DOHH2 (cell line): ENCODE data around the gene ALX3.

Experiments
- H3F3A ChIP-seq: fragments of 200-600 bp; sonication (generic), shearing (Covaris generic); 2 replicates; pipeline ENCODE4 v1.6.0; 2016; ENCODE audit warnings: antibody characterized with exemption, mild to moderate bottlenecking; ENCODE audit not compliant: control insufficient read depth, insufficient read depth
- H3K27ac ChIP-seq: fragments of 200-600 bp; sonication (generic); 2 replicates; pipeline ENCODE4 v1.5.1; 2014; ENCODE audit warnings: low read depth, mild to moderate bottlenecking, low read length, moderate library complexity
- H3K27me3 ChIP-seq: fragments of 200-600 bp; sonication (generic); 2 replicates; pipeline ENCODE4 v1.6.1; 2014; ENCODE audit warnings: mild to moderate bottlenecking, low read length, mixed read lengths; ENCODE audit not compliant: control insufficient read depth
- H3K36me3 ChIP-seq: fragments of 200-600 bp; sonication (generic); 2 replicates; pipeline ENCODE4 v1.6.1; 2014; ENCODE audit warnings: mild to moderate bottlenecking, low read length, moderate library complexity, mixed read lengths; ENCODE audit not compliant: control insufficient read depth
- H3K4me1 ChIP-seq: fragments of 200-600 bp; sonication (generic); 2 replicates; pipeline ENCODE4 v1.6.1; 2014; ENCODE audit warnings: mild to moderate bottlenecking, low read length, mixed read lengths; ENCODE audit not compliant: control insufficient read depth
- H3K4me2 ChIP-seq: fragments of 200-600 bp; sonication (generic); 2 replicates; pipeline ENCODE4 v1.6.0; 2014; ENCODE audit warnings: mild to moderate bottlenecking, low read length, moderate library complexity
- H3K4me3 ChIP-seq: fragments of 200-600 bp; sonication (generic); 2 replicates; pipeline ENCODE4 v1.5.1; 2014; ENCODE audit warnings: mild to moderate bottlenecking, low read length, mixed read lengths
- H3K79me2 ChIP-seq: fragments of 200-600 bp; sonication (generic); 2 replicates; pipeline ENCODE4 v1.6.1; 2014; ENCODE audit warnings: mild to moderate bottlenecking, low read length, mixed read lengths; ENCODE audit not compliant: control insufficient read depth
- H3K9me2 ChIP-seq: fragments of 200-600 bp; sonication (generic); replicated peaks from 2 replicates; pipeline ENCODE4 v1.6.1; 2014; ENCODE audit warnings: mild to moderate bottlenecking, low read length, mixed read lengths; ENCODE audit not compliant: control insufficient read depth
- H3K9me3 ChIP-seq: fragments of 200-600 bp; sonication (generic); 2 replicates; pipeline ENCODE4 v1.6.1; 2014; ENCODE audit warnings: antibody characterized with exemption, low read length, mixed read lengths; ENCODE audit not compliant: control insufficient read depth, insufficient read depth
- H4K20me1 ChIP-seq: fragments of 200-600 bp; sonication (generic); 2 replicates; pipeline ENCODE4 v1.6.0; 2014; ENCODE audit warnings: low read depth, mild to moderate bottlenecking, antibody characterized with exemption, low read length, moderate library complexity; ENCODE audit not compliant: control insufficient read depth, insufficient read depth
- CTCF ChIP-seq: fragments of 200-600 bp; sonication (generic); IDR thresholded peaks from one replicate; pipeline ENCODE4 v1.5.1; 2014; ENCODE audit warnings: antibody characterized with exemption, mild to moderate bottlenecking, low read depth, low read length; ENCODE audit not compliant: poor library complexity, severe bottlenecking
- EZH2phosphoT487 ChIP-seq: fragments of 200-600 bp; sonication (generic); IDR thresholded peaks from 2 replicates; pipeline ENCODE4 v1.6.1; 2017; ENCODE audit warnings: borderline replicate concordance, mild to moderate bottlenecking, antibody characterized with exemption, low read length, moderate library complexity, mixed read lengths

Gene ALX3

GRCh38 chr1:110070671-110071242 lies at the start of gene ALX3:
TSS of gene ALX3 (minus strand) at chr1:110070672. CDS start at chr1:110070612, 60 bp downstream.
- H3K4me3 ChIP-seq = no peak within 1 kb of the TSS
- H3K9me2 ChIP-seq = no peaks in the 10 kb centered on the region
- no peaks in the 10 kb centered on the region for H3F3A ChIP-seq
- no peaks in the 10 kb centered on the region for H3K36me3 ChIP-seq
- peaks cover 19% of the 10 kb centered on the region for H3K27me3 ChIP-seq
- no peaks in the 10 kb centered on the region for H3K4me1 ChIP-seq
- no peak within 1 kb of the TSS for H3K27ac ChIP-seq
- H4K20me1 ChIP-seq = no peaks in the 10 kb centered on the region
- no peaks in the 10 kb centered on the region for H3K79me2 ChIP-seq
- TF ChIP-seq EZH2phosphoT487 (no peak), CTCF (no peak)
- no peaks in the 10 kb centered on the region for H3K9me3 ChIP-seq
- H3K4me2 ChIP-seq = no peak within 1 kb of the TSS

- TF ChIP-seq CTCF = no peak
- no peak for TF ChIP-seq EZH2phosphoT487
- Histone ChIP-seq H3K27ac (no peak overlapping the region), H3K9me3 (peaks cover 10% of the 10 kb centered on the region; the same call in 1 of the 2 replicates), H3K4me2 (no peak overlapping the region), H3K9me2 (no peaks in the 10 kb centered on the region), H3K4me3 (no peak overlapping the region), H3K4me1 (no peaks in the 10 kb centered on the region), H3K36me3 (no peaks in the 10 kb centered on the region), H3F3A (no peaks in the 10 kb centered on the region), H4K20me1 (no peaks in the 10 kb centered on the region), H3K27me3 (peaks cover 18% of the 10 kb centered on the region), H3K79me2 (no peaks in the 10 kb centered on the region)
Measured at GRCh38 chr1:110119843-110120242, 49.4 kb upstream of the ALX3 start.

- H3K36me3 ChIP-seq = no peaks in the 10 kb centered on the region
- H3K4me1 ChIP-seq = no peaks in the 10 kb centered on the region
- H3F3A ChIP-seq = no peaks in the 10 kb centered on the region
- H3K9me3 ChIP-seq = peaks cover 10% of the 10 kb centered on the region; the same call in 1 of the 2 replicates
- H3K9me2 ChIP-seq = no peaks in the 10 kb centered on the region
- TF ChIP-seq CTCF (no peak), EZH2phosphoT487 (no peak)
- peaks cover 24% of the 10 kb centered on the region for H3K27me3 ChIP-seq
- H3K4me3 ChIP-seq = no peak overlapping the region
- no peak overlapping the region for H3K4me2 ChIP-seq
- H3K27ac ChIP-seq = no peak overlapping the region
- no peaks in the 10 kb centered on the region for H3K79me2 ChIP-seq
- H4K20me1 ChIP-seq = no peaks in the 10 kb centered on the region
Measured at GRCh38 chr1:110118636-110119396, 48.3 kb upstream of the ALX3 start.
